ENCODE data around the gene PLCB4.

GRCh38 chr20:9293145-9293544 lies 224.3 kb downstream of the PLCB4 start:
- TF ChIP-seq, protein P1, sequence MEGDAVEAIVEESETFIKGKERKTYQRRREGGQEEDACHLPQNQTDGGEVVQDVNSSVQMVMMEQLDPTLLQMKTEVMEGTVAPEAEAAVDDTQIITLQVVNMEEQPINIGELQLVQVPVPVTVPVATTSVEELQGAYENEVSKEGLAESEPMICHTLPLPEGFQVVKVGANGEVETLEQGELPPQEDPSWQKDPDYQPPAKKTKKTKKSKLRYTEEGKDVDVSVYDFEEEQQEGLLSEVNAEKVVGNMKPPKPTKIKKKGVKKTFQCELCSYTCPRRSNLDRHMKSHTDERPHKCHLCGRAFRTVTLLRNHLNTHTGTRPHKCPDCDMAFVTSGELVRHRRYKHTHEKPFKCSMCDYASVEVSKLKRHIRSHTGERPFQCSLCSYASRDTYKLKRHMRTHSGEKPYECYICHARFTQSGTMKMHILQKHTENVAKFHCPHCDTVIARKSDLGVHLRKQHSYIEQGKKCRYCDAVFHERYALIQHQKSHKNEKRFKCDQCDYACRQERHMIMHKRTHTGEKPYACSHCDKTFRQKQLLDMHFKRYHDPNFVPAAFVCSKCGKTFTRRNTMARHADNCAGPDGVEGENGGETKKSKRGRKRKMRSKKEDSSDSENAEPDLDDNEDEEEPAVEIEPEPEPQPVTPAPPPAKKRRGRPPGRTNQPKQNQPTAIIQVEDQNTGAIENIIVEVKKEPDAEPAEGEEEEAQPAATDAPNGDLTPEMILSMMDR (IDR thresholded peaks at IDR 0.05) = no peak
- TF ChIP-seq POLR2A (IDR thresholded peaks at IDR 0.05) = no peak
